Lung microvascular endothelial cell (primary cell): ENCODE measurements around the gene DOCK2. TPM values are rescaled to one million over a fixed set of nuclear protein-coding genes. Genes with fewer than 3 reads are reported as not detected.
"Not testable (repeated sequence)": the region's sequence is repeated elsewhere in the genome, so short reads cannot be mapped to it uniquely, and the experiment has no call there.

ENCODE experiments used
- DNase-seq, 2 donors: peaks; one replicate each; pipeline versions ENCODE4 v3.0.0 to v3.0.0-alpha.2; 2010; ENCODE audit warnings: low read depth in 2 of 2
- total RNA-seq: library from RNA; depleted of rRNA; stranded (reverse); fragments of >200 nt; gene quantifications from 2 replicates; pipeline ENCODE4 v1.2.1, GENCODE V29; 2014

DOCK2 gene
- total RNA-seq, 1 donor from 2014 or later = 0.20 TPM

DNA sequence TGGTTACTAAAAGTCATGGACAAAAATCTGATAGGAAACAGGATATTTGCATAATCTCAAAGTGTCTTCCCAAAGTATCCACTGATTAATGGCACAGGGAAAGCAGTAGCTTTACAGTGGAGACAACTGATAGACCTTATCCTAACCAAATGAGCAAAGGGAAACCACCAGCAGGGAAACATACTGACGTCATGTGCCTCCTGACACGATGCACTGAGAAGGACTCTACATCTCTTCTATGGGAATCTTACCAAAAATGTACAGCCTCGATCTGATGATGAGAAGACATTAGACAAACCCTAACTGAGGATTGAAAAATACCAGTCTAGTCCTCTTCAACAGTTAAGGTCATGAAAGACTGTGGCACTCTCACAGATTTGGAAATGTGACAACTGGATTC, 177.0 kb downstream of the DOCK2 start:
- no peak for DNase-seq

DNA sequence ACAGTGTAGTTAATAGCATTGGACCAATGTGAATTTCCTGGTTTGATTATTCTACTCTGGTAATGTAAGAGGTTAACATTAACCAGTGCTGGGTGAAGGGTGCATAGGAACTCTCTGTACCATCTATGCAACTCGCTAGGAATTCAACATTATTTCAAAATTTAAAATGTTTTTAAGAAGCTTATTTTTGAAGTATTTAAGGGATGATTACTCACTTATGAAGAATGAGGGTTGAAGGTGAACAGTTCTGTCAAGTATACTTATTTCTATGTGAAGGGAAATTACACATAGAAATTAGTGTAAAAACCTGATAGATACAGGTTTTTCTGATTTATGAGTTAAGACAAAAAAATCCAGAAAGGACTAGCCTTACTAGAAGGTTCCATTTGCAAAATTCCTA, 177.4 kb downstream of the DOCK2 start:
- no peak for DNase-seq

DNA sequence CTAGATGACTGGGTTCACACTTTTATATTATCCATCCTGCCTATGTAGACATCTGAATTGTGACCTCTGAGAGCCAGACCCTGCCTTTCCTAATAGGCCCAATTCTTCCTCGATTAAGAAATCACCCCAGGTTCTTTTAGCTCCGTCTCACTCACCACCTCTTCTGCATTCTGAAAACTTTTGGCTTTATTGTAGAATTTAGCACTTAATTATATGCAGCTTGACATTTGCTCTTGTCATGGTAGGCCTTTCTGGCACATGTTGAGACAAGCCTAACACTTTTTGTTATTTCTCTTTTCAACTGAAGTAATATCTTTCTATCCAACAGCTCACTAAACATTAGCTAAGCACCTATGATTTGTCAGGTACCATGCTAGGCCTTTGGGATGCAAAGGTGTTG, 180.0 kb downstream of the DOCK2 start:
- DNase-seq = no peak

DNA sequence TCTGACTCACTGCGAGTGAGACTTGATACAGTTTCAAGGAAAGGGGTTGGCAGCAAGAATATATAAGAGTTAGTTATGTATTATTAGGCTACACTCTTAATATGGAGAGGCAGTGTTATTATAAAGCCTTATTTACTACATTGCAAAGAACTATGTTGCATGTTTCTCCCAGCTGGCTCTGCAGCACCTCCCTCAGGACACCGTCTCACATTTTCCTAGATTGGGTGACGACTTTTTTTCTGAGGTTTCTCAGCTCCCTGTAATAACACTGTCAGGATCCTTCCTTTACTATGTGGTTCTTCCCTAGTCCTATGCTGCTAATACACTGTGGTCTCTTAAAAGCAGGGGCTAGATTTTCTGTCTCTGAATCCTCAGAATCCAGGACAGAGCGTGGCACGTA, 189.5 kb downstream of the DOCK2 start:
- peak in 1 of 2 donors; percentile 3 for DNase-seq

DNA sequence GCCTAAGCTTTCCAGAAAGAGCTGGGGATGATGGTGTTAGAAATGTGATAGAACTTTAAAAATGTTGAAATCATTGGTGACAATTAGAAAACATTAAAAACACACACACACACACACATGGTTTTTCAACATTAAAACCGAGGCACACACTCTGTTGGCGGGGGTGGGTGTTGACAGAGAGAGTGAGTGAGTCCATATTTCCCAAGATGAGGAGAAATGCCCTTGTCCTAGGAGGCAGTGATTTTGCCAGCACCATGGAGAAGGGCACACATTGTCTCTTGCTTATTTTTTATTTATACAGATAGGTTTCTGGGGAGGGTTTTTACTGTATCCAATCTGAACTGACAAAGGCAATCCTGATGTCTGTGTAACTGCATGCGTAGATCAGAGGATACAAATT, 190.7 kb downstream of the DOCK2 start:
- DNase-seq = no peak

DNA sequence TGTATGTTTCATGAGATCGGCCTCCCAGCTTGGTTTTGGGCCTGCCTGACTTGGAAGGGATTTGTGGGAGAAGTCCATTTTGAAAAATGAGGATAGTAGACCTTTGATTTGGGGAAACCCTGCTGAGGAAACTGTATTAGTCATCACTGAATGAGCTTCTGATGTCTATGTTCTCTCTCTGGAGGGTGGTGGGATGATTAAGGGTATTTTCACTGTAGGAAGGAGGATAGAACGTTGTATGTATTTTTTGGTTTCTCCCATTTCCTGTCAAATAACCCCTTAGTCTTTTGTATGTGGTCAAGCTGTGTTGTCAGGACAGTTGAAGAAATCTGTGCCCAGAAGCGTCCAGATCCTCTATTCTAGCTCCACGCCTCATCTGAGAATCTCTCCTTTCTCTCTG, 191.3 kb downstream of the DOCK2 start:
- no peak for DNase-seq

DNA sequence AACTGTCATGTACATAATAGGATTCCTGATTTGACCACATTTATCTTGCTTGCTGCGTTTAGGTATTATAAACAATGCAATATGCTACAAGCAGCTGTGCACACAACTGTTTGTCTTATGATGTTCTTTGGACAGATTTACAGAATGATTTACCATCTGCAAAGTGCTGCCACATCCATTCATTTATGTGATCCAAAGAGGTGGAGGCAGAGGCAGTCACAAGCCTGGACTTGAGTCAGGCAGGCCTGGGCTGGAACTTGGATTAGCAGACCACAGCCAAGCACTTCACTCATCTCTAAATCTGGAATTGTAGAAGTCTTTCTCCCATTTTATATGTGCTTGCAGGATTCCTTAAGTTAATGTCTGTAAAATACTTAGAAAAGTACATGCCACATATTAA, 194.3 kb downstream of the DOCK2 start:
- no peak for DNase-seq

DNA sequence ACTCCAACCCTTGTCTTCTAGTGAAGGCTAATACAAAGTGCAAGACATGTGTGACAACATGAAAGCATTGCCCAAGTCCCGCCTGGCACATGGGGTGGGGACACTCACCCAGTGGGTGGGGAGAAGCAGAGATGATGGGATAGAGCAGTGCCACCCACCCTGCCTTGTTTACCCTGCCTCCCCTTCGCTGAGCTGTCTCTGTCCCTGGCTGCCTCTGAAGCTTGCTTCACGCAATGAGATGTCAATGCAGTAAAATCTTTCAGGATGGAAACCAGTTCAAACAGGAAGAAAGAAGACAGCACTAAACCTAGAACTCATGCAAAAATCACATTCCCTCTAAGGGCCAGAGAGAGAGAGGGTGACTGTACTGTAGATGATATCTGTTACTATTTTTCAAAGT, 195.2 kb downstream of the DOCK2 start:
- no peak for DNase-seq

DNA sequence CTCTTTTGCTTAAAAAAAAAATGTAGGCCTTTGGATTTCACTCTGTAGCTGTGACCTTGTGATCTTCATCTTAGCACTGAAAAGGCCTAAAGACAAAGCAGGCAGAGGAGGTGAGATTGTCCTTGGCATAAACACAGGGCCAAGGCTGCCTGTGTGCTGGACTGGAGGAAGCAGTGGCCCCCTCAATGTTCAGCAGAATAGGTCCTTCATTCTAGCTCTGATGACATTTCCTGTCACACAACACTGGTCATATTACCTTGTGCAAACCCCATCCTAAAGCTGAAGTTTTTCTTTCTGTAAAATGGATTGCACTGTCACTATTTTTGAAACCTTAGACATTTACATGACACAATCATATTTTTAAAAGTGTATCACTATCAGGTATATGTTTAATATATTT, 195.8 kb downstream of the DOCK2 start:
- no peak for DNase-seq

DNA sequence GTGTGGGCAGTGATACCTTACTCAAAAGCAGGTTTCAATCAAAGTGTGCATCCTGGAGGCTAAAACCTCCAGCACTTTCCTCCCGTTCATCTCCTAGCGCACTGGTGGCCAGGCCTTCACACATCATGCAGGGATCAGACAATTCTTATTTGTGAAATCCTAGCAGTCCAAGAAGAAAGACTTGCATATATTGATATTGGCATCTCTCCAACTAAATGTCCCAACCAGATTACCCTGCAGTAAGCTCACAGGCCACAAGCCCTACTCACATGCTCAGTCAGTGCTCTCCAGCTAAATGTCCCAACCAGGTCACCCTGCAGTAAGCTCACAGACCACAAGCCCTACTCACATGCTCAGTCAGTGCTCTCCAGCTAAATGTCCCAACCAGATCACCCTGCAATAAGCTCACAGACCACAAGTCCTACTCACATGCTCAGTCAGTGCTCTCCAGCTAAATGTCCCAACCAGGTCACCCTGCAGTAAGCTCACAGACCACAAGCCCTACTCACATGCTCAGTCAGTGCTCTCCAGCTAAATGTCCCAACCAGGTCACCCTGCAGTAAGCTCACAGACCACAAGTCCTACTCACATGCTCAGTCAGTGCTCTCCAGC, 196.7 kb downstream of the DOCK2 start:
- DNase-seq = not testable (repeated sequence)

DNA sequence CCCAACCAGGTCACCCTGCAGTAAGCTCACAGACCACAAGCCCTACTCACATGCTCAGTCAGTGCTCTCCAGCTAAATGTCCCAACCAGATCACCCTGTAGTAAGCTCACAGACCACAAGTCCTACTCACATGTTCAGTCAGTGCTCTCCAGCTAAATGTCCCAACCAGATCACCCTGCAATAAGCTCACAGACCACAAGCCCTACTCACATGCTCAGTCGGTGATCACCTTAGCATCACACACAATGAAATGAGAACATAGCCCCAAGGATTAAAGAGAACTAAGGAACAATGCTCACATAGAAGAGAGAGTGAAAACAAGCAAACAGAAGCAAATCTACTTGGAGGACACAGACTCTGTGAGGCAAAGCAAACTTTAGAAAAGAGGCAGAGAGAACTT, 197.5 kb downstream of the DOCK2 start:
- DNase-seq = not testable (repeated sequence)

DNA sequence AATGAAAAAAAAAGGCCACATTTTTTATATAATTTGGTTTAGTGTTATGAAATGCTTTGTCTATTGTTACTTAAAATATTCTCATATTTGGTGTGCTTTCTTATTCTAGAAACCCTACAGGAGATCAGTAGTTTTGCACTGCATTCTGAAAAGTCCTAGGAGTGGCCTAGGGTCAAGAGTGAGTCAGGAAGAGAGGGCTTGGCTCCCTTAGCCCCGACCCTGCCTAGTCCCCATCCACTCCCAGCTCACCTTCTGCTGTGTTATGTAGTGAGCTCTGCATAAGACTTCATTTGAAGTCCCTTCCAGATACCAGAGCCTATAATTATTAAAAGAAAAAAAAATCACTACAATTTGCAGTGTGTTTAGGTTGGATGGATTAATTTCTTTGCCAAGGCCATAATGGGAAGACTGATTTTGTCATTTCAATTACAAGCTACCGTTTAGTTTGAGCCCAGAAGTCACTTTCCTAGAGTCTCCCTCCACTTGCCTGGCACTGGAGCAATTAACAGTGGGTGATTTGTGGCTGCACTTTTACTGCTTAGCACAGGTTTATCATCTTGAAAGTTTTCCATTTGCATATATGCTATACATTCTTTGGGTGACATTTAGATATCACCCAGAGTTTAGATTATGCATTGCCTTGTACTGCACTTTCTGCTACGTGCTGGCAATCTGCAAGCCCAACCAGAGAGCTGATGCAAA, 199.9 kb downstream of the DOCK2 start:
- no peak for DNase-seq

DNA sequence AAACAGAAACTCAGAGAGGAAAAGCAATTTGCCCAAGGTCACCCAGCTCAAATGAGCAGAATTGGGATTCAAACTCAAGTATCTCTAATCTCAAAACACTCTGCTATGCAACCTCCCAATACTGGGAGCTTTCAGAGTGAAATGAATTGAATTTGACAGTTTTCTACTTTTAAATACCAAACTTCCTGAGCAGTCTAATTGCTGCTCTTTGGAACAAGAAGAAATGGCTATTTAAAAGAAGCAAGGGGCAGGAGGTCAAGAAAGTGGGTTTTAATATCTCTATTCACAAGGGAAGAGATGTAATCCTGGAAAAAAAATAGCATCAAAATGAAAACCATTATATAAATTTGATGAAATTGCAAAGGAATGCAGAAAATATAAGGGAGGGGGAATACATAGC, 200.6 kb downstream of the DOCK2 start:
- no peak for DNase-seq

DNA sequence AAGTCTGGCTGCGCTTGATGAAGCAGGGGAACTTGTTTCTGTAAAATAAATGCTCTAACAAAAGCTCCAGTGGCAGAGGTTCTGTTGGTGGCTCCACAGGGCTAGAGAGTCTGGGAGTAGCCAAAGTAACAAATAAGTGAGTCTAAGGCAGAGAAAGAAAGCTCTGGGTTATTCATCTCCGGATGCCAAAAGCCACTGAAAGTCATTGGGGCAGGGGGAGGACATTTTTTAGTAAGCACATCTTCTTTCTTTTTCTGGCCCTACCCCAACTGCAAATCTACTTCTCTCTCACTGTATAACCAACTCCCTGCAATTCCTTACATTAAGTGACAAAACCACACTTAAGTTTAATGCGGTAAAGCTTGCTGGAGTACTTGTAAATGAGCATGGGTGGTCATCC, 201.6 kb downstream of the DOCK2 start:
- DNase-seq = no peak

DNA sequence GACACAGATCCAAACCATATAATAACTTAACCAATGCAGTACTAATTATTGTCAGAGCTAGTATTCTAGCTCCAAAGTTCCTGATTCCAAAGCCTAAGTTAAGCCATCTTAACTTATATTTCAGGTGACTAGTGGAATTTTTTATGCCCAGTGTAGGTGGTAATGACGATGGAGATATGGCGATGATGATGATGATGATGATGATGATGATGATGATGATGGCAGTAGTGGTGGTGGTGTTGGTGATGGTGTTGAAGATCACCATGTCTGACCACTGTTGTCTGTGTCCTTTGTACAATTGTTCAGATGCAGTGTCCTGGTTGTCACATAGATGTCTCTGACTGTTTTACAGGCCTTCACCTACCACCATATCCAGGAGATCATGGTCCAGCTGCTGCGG, 203.3 kb downstream of the DOCK2 start:
- no peak for DNase-seq

DNA sequence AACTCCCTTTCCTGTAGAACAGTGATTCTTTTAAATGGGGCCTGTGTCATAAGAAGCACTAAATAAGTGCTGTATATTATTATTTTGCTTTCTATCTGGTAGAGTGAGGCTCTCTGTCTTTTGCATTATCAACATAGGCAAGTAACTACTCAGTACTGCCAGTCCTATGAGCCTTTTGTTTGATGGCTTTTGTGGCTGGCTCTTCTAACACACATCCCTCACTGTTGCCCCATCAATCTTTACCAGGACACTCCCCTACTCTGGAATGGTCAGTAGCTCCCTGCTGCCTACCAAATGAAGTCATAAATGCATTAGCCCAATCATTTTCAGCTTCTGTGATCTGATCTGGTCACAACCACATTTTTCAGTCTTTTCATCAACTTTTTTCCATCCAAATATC, 205.6 kb downstream of the DOCK2 start:
- no peak for DNase-seq

DNA sequence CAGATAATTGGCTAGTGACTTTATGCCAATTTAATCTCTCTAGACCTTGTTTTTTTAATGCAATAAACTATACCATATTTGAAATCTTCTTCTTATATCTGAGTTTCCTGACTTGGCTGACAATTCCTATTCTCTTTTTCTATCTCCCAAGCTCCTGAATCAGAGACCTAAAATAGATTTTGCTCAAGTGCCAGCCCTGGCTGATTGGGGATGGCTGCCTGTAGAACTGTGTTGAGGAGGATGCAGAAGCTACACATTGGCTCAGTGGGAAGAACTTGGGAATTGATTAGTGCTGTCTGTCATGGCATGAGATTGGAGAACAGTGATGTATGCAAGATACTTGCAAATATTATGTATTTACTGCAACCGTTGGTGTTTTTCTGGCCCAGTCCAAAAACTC, 210.4 kb downstream of the DOCK2 start:
- no peak for DNase-seq

DNA sequence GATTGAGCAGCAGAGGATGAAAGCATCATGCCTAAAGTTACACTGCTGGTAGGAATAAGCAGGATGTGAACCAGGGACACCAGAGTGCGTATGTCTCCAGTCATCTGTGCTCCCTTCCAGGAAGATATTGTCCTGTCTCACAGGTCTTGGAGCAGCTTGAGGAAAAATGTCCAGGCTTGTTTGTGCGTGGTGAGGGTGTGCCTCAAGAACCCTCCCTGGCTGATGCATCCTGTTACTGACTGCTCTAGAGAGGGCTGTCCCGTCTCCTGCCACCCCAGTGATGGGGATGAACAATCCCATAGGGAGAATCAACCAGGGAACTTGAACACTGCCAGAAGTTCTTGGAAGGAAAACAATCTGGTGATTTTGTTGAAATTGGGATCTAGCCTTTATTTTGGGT, 211.2 kb downstream of the DOCK2 start:
- DNase-seq = no peak

DNA sequence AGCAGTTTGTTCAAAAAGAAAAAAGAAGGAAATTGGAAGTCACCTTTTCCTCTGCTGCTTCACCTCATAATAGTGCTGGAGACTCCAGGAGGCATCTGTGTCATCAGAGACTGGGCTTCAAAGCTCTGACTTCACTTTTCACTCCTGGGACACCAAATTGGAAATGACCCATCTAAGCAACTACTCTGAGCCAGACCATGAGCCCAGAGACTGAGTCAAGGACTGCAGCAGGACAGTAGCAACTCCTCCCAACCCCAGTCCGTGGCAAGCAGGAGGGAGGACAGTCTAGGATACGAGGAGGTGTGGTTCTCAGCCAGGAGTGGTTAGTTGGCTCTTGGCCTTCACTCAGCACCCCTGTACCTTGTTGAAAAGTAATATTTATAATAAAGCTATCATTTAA, 211.7 kb downstream of the DOCK2 start:
- no peak for DNase-seq

DNA sequence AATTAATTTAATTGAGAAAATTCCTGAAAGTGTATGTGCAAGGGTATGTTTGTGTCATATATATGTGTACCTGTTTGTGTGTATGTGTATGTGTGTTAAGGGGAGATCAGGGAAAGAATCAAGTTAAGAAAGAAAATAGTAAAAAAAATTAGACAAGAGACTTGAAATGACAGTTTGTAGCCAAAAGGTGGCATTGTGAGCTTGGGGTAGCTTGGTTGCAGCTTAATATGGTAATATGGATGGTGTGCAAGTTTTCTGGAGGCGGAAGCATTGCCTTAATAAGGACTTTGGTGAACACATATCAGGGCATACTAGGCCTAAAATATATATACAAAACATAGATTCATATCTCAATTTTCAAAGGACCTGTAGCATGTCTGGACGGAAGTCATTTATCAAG, 213.3 kb downstream of the DOCK2 start:
- peak; percentile 4 to 21 for DNase-seq

DNA sequence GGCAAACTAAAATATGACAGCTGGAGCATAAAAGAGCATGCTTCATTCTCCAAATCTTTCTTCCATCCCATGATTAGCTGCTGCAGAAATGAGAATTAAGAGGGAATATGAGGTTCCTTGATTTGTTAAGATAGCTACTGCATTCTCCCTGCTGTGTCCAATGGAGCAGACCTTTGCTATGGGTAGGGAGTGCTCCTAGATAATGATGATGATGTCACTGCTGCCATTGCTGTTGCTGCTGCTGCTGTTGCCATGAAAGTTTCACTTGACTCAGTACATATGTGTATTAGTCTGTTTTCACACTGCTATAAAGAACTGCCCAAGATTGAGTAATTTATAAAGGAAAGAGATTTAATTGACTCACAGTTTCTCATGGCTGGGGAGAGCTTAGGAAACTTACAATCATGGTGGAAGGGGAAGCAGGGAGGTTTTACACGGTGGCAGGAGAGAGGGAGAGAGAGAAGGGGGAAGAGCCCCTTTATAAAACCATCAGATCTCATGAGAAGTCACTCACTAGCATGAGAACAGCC, 214.3 kb downstream of the DOCK2 start:
- no peak for DNase-seq

DNA sequence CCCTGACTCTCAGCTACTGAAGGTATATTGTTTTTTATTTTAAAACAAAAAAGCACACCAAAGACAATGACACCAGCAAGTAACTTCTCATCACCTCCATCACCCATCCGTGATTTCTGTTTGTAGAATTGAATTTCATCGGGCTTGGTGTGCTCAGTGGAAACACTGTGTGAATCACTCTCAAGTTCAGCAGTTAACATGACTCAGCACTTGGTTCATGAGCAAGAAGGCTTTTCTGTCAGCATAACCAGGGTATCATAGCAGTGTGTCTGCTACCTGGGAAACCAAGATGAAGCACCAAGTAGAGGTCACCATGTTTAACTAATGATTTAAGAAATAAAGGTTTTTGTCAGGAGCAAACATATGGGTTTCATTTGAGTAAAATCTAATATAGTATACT, 219.5 kb downstream of the DOCK2 start:
- peak; percentile 29 to 63 for DNase-seq

DNA sequence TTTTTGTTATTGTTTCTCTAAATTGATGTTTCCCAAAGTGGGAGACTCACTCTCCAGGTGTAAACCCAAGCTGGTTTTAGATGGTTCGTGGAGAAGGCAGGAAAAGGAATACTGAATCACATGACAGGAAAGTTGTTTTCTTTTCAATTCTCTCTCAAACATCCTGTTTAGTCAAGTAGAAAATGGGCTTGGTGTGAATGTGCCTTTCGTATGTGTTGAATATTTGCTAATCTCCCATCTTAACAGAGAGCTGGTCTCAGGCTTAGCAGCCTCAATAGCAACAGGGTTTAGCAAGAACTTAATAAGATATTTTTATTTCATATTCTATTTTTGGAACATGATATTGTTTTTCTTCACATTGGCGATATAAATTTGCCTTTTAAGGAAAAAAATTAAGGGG, 223.5 kb downstream of the DOCK2 start:
- no peak for DNase-seq
